Neuronal stem cell (in vitro differentiated cells): ENCODE data around the gene KAZN.
A peak's percentile ranks its signal among the peaks of the same experiment; 100 is the strongest.

Experiments used
- DNase-seq: peaks from one replicate; pipeline ENCODE4 v3.0.0-alpha.2; 2013; ENCODE audit warnings: low spot score
- H2AFZ ChIP-seq: one replicate; pipeline ENCODE4 v1.6.1; 2013; ENCODE audit warnings: mild to moderate bottlenecking, low read length, inconsistent platforms
- H2AK5ac ChIP-seq: 2 replicates; pipeline ENCODE4 v1.6.1; 2013; ENCODE audit warnings: low read depth, mild to moderate bottlenecking, inconsistent platforms, low read length, moderate library complexity, mixed read lengths
- H2BK120ac ChIP-seq: 2 replicates; pipeline ENCODE4 v1.6.1; 2013; ENCODE audit warnings: low read depth, mild to moderate bottlenecking, inconsistent platforms, low read length, moderate library complexity, mixed read lengths
- H2BK12ac ChIP-seq: one replicate; pipeline ENCODE4 v1.6.1; 2013; ENCODE audit warnings: low read length, inconsistent platforms
- H2BK15ac ChIP-seq: 2 replicates; pipeline ENCODE4 v1.6.1; 2013; ENCODE audit warnings: mild to moderate bottlenecking, low read length, inconsistent platforms, mixed read lengths
- H2BK5ac ChIP-seq: one replicate; pipeline ENCODE4 v1.6.1; 2013; ENCODE audit warnings: inconsistent platforms, mild to moderate bottlenecking, low read length, moderate library complexity
- H3K14ac ChIP-seq: one replicate; pipeline ENCODE4 v1.6.1; 2013; ENCODE audit warnings: low read length, inconsistent platforms
- H3K18ac ChIP-seq: 2 replicates; pipeline ENCODE4 v1.6.1; 2013; ENCODE audit warnings: low read length, inconsistent platforms
- H3K23ac ChIP-seq: 2 replicates; pipeline ENCODE4 v1.6.1; 2013; ENCODE audit warnings: low read depth, mild to moderate bottlenecking, mixed read lengths, low read length, inconsistent platforms; ENCODE audit not compliant: poor library complexity
- H3K27ac ChIP-seq: replicated peaks from 3 replicates; pipeline ENCODE4 v1.5.1; 2013; ENCODE audit warnings: low read length, inconsistent platforms
- H3K27me3 ChIP-seq, 3 experiments: 2 replicates each; pipeline ENCODE4 v1.6.1; 2013; ENCODE audit warnings: low read length in 3 of 3, mild to moderate bottlenecking in 2 of 3, inconsistent platforms in 1 of 3, low read depth in 1 of 3, mixed read lengths in 1 of 3, moderate library complexity in 1 of 3; ENCODE audit not compliant: control insufficient read depth in 3 of 3, insufficient read depth in 3 of 3
- H3K36me3 ChIP-seq, 2 donors: replicated peaks in 1 of 2; 2 replicates each; pipeline ENCODE4 v1.6.1; 2013; ENCODE audit warnings: low read length in 2 of 2; ENCODE audit not compliant: control insufficient read depth in 2 of 2, insufficient read depth in 2 of 2
- H3K4ac ChIP-seq: 2 replicates; pipeline ENCODE4 v1.6.1; 2013; ENCODE audit warnings: inconsistent platforms, mild to moderate bottlenecking, low read length, moderate library complexity
- H3K4me1 ChIP-seq, 2 donors: 1 replicate in 1 of 2; 2 replicates in 1 of 2; pipeline ENCODE4 v1.6.1; 2013; ENCODE audit warnings: low read length in 2 of 2, low read depth in 1 of 2; ENCODE audit not compliant: control insufficient read depth in 2 of 2, insufficient read depth in 1 of 2
- H3K4me2 ChIP-seq: one replicate; pipeline ENCODE4 v1.6.1; 2013; ENCODE audit warnings: mild to moderate bottlenecking, low read length, inconsistent platforms; ENCODE audit not compliant: insufficient read depth, poor library complexity, severe bottlenecking
- H3K4me3 ChIP-seq, 2 donors: 2 replicates each; pipeline ENCODE4 v1.5.1; 2013; ENCODE audit warnings: low read length in 2 of 2, mild to moderate bottlenecking in 2 of 2, inconsistent platforms in 1 of 2, moderate library complexity in 1 of 2
- H3K79me1 ChIP-seq: one replicate; pipeline ENCODE4 v1.6.1; 2013; ENCODE audit warnings: low read depth, mild to moderate bottlenecking, inconsistent platforms, low read length, moderate library complexity
- H3K9ac ChIP-seq: one replicate; pipeline ENCODE4 v1.6.1; 2013; ENCODE audit warnings: mild to moderate bottlenecking, low read depth, low read length, inconsistent platforms; ENCODE audit not compliant: poor library complexity
- H3K9me3 ChIP-seq, 2 donors: replicated peaks in 1 of 2; 2 replicates each; pipeline versions ENCODE3 to v1.6.1; 2013; ENCODE audit warnings: low read length in 2 of 2, mild to moderate bottlenecking in 2 of 2, inconsistent platforms in 1 of 2, low read depth in 1 of 2, mixed read lengths in 1 of 2, moderate library complexity in 1 of 2; ENCODE audit not compliant: control insufficient read depth in 2 of 2, insufficient read depth in 1 of 2
- H4K8ac ChIP-seq: one replicate; pipeline ENCODE4 v1.6.1; 2013; ENCODE audit warnings: low read depth, mild to moderate bottlenecking, inconsistent platforms, low read length, moderate library complexity
- H4K91ac ChIP-seq: one replicate; pipeline ENCODE4 v1.6.1; 2013; ENCODE audit warnings: low read length, low read depth, mild to moderate bottlenecking, inconsistent platforms; ENCODE audit not compliant: poor library complexity
- WGBS, 2 donors: extraction: QIAGEN DNeasy Blood & Tissue Kit; methylation state at CpG; one replicate each; pipeline ENCODE4 v1.1.7; 2013; ENCODE audit warnings: missing lambda C conversion rate in 2 of 2, mixed read lengths in 1 of 2; ENCODE audit not compliant: insufficient read length in 2 of 2, insufficient replicate concordance in 1 of 2; ENCODE audit errors: extremely low coverage in 2 of 2; 5-methylcytosine and 5-hydroxymethylcytosine counted together

The KAZN gene

GRCh38 chr1:14746393-14746792 is 147.9 kb downstream of the KAZN start:
- no peak overlapping the region for H2AFZ ChIP-seq
- WGBS, 2 donors: no CpG with 5 or more reads among the region's 4 CpGs
- H2BK15ac ChIP-seq: no peak overlapping the region
- H2BK12ac ChIP-seq: no peak overlapping the region
- no peak overlapping the region for H4K91ac ChIP-seq
- H3K27ac ChIP-seq: no peak overlapping the region
- no peak overlapping the region for H2BK120ac ChIP-seq
- no peak overlapping the region for H3K9ac ChIP-seq
- H2BK5ac ChIP-seq: no peak overlapping the region
- peaks cover 0 to 39% of the 10 kb centered on the region in 2 donors for H3K36me3 ChIP-seq
- no peak overlapping the region for H3K23ac ChIP-seq
- H3K4ac ChIP-seq: no peak overlapping the region
- peaks cover 2 to 16% of the 10 kb centered on the region in 2 donors for H3K4me1 ChIP-seq
- H3K79me1 ChIP-seq: no peaks in the 10 kb centered on the region
- H3K18ac ChIP-seq: no peak overlapping the region
- no peaks in the 10 kb centered on the region for H3K27me3 ChIP-seq
- peak overlapping the region; percentile 48 for H3K14ac ChIP-seq
- H4K8ac ChIP-seq: no peak overlapping the region
- H3K9me3 ChIP-seq: peaks cover 0 to 5% of the 10 kb centered on the region in 2 donors
- no peak overlapping the region for H3K4me2 ChIP-seq
- no peak overlapping the region for H2AK5ac ChIP-seq
- DNase-seq: no peak
- H3K4me3 ChIP-seq: no peak overlapping the region

DNA sequence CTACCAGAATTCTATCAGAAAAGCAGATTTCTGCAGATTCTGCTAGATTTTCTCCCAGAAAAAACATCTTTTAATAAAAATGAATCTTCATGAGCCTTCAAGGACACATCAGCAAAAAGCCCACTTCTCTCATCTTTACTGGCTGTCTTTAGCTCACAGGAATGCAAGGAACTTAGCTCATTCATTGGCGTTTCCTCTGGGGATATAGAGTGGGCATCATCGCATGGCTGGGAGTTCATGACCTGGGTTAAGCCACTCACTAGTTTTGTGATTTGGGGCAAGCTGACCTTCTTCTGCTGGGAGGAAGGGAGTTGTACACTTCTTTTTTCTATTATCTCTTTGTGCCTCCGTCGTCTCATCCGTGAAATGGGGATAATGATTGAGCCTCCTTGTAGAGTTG is 149.7 kb downstream of the KAZN start:
- no peaks in the 10 kb centered on the region for H3K79me1 ChIP-seq

GRCh38 chr1:14748977-14749376 is 150.5 kb downstream of the KAZN start:
- H2BK12ac ChIP-seq: no peak overlapping the region
- no peak overlapping the region for H3K23ac ChIP-seq
- H3K4me2 ChIP-seq: no peak overlapping the region
- H3K9ac ChIP-seq: no peak overlapping the region
- no peak overlapping the region for H2AK5ac ChIP-seq
- H3K79me1 ChIP-seq: no peaks in the 10 kb centered on the region
- H3K4ac ChIP-seq: no peak overlapping the region
- peaks cover 0 to 46% of the 10 kb centered on the region in 2 donors for H3K36me3 ChIP-seq
- H4K8ac ChIP-seq: no peak overlapping the region
- H2BK120ac ChIP-seq: no peak overlapping the region
- no CpG with 5 or more reads among the region's 2 CpGs for WGBS, 2 donors
- no peak for DNase-seq
- H2AFZ ChIP-seq: no peak overlapping the region
- no peak overlapping the region for H3K27ac ChIP-seq
- peaks cover 9 to 21% of the 10 kb centered on the region in 2 donors for H3K9me3 ChIP-seq
- no peak overlapping the region for H2BK5ac ChIP-seq
- H3K4me3 ChIP-seq: no peak overlapping the region
- no peak overlapping the region for H4K91ac ChIP-seq
- H3K4me1 ChIP-seq: peaks cover 0 to 6% of the 10 kb centered on the region in 2 donors
- H2BK15ac ChIP-seq: no peak overlapping the region
- H3K18ac ChIP-seq: no peak overlapping the region
- no peak overlapping the region for H3K14ac ChIP-seq
- no peaks in the 10 kb centered on the region for H3K27me3 ChIP-seq

More for the DNA sequence above, 149.7 kb downstream of the KAZN start:
- H2BK12ac ChIP-seq: no peak overlapping the region
- H3K18ac ChIP-seq: no peak overlapping the region
- no peak overlapping the region for H3K4me3 ChIP-seq
- no peak overlapping the region for H2BK120ac ChIP-seq
- no peak overlapping the region for H4K91ac ChIP-seq
- no peak overlapping the region for H3K9ac ChIP-seq
- no peak overlapping the region for H3K27ac ChIP-seq
- no peaks in the 10 kb centered on the region for H3K27me3 ChIP-seq
- H3K4ac ChIP-seq: no peak overlapping the region
- H3K36me3 ChIP-seq: peaks cover 0 to 46% of the 10 kb centered on the region in 2 donors
- no peak overlapping the region for H3K23ac ChIP-seq
- peaks cover 4 to 15% of the 10 kb centered on the region in 2 donors for H3K9me3 ChIP-seq
- H3K4me2 ChIP-seq: no peak overlapping the region
- H2BK15ac ChIP-seq: no peak overlapping the region
- no CpG with 5 or more reads among the region's 5 CpGs for WGBS, 2 donors
- no peak overlapping the region for H2AFZ ChIP-seq
- DNase-seq: no peak
- no peak overlapping the region for H2BK5ac ChIP-seq
- H4K8ac ChIP-seq: no peak overlapping the region
- H2AK5ac ChIP-seq: no peak overlapping the region
- H3K4me1 ChIP-seq: peaks cover 0 to 6% of the 10 kb centered on the region in 2 donors
- no peak overlapping the region for H3K14ac ChIP-seq

GRCh38 chr1:14750490-14750889 is 152.0 kb downstream of the KAZN start:
- H3K4ac ChIP-seq: no peak overlapping the region
- no peaks in the 10 kb centered on the region for H3K79me1 ChIP-seq
- H3K9ac ChIP-seq: no peak overlapping the region
- H3K4me3 ChIP-seq: no peak overlapping the region
- H3K4me1 ChIP-seq: peaks cover 3 to 4% of the 10 kb centered on the region in 2 donors
- peaks cover 9 to 21% of the 10 kb centered on the region in 2 donors for H3K9me3 ChIP-seq
- H3K27ac ChIP-seq: no peak overlapping the region
- no peak overlapping the region for H2BK12ac ChIP-seq
- no peak overlapping the region for H3K4me2 ChIP-seq
- no peak overlapping the region for H2BK15ac ChIP-seq
- peaks cover 0 to 38% of the 10 kb centered on the region in 2 donors for H3K36me3 ChIP-seq
- no peak overlapping the region for H2AK5ac ChIP-seq
- no peak for DNase-seq
- H2BK120ac ChIP-seq: no peak overlapping the region
- H3K23ac ChIP-seq: no peak overlapping the region
- no peak overlapping the region for H4K91ac ChIP-seq
- no peak overlapping the region for H4K8ac ChIP-seq
- no peak overlapping the region for H3K14ac ChIP-seq
- H3K27me3 ChIP-seq: no peaks in the 10 kb centered on the region
- H2BK5ac ChIP-seq: no peak overlapping the region
- no peak overlapping the region for H3K18ac ChIP-seq
- H2AFZ ChIP-seq: no peak overlapping the region
- no CpG with 5 or more reads among the region's 2 CpGs for WGBS, 2 donors
